HG03135 (cell line): Measurements from ENCODE around the gene MAGEA8.
A peak's percentile ranks its signal among the peaks of the same experiment; 100 is the strongest.
"Not testable (repeated sequence)": the region's sequence is repeated elsewhere in the genome, so short reads cannot be mapped to it uniquely, and the experiment has no call there.

Experiments used
- ATAC-seq: cut with Tn5 transposase; IDR thresholded peaks from one replicate; pipeline ENCODE4 v1.9.1; 2021; ENCODE audit warnings: mild to moderate bottlenecking, moderate library complexity; ENCODE audit not compliant: unreplicated experiment

MAGEA8 gene

DNA sequence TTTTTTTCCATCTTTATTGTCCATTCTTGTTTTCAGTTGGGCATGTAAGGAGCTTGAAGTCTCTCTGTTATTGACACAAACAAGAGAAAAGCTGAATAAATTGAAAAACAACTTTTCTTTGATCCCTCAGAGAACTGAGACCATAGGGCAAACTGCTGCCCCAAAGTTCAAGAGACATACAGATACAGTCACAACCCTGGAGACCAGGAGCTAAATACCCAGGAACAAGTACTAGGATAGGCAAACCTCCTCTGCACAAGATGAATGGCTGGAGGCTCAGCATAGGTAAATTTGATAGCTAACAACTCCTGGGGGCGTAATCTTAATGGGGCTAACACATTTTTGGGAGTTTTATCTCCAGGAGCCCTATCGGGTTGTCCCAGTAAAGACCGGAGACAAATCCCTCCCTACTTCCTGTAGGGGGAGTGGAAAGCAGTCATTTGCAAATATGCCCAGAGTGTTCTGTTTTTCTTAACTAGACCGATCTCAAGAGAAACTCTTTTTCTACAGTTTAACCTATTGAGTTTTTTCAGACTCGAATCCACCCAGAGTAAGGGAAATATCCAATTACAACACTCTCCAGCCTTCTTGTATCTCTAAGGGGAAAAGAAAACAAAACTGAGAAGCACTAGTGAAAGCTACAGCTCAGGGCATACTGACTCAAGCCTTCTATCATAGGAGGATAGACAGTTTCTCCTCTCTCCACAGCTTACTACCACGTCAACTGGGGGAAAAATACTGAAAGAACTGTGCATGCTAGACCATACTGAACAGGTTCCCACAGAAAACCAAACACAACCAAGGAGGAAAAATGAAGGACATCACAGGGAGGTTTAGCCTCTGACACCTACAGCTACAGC is 23.1 kb downstream of the MAGEA8 start:
- peak; percentile 85 for ATAC-seq

DNA sequence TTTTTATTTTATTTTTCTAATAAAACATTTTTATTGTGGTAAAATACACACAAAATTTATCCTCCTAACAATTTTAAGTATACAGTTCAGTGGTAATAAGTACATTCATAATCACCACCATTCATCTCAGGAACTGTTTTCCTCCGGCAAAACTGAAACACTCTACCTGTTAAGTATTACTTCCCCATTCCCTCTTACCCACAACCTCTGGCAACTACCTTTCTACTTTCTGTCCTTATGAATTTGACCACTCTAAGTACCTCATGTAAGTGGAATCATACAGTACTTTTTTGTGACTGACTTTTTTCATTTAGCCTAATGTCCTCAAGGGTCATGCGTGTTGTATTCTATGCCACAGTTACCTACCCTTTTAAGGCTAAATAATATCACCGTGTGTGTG is 27.3 kb downstream of the MAGEA8 start:
- ATAC-seq, result peak; percentile 45

DNA sequence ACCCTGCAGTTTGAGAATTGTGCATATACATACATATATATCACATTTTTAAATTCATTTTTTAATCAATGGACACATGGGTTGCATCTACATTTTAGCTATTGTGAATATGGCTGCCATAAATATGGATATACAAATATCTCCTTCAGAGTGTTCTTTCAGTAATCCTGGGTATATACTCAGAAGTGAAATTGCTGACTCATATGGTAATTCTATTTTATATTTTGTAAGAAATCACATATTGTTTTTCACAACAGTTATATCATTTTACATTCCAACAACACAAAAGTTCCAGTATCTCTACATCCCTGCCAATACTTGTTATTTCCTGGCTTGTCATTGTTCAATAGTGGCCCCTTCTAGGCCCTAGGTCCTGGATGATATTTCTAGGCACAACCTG is 27.7 kb downstream of the MAGEA8 start:
- ATAC-seq, result no peak

DNA sequence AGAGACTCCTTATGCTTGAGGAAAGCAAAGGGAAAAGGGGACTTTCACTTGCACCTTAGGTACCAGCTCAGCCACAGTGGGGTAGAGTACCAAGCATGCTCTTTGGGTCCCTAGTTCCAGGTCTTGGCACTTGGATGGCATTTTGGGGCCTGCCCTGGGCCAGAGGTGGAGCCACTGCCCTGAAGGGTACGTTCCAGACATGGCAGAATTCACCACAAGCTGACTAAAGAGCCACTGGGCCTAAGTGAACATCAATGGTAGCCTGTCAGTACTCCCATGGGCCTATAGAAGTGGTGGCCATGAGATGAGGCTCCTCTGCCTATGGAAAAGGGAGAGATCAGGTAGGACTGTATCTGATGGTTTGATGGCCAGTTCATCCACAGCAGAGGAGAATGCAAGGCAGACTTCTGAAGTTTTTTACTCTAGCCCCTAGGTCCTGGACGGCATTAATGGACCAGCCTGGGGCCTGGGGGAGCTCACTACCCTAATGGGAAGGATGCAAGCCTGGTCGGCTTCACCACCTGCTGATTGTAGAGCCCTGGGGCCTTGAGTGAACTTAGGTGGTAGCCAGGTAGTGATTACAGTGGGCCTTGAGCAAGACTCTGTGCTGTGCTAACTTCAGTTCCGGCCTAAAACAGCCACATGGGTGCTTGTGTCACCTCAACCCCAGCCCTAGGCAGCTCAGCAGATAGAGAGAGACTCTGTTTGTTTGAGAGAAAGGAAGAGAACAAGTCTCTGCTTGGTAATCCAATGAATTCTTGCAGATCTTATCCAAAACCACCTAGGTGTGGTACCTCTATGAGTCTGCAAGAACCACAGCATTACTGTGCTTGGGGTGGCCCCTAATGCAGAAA is 28.6 kb downstream of the MAGEA8 start:
- peak; percentile 43 for ATAC-seq

DNA sequence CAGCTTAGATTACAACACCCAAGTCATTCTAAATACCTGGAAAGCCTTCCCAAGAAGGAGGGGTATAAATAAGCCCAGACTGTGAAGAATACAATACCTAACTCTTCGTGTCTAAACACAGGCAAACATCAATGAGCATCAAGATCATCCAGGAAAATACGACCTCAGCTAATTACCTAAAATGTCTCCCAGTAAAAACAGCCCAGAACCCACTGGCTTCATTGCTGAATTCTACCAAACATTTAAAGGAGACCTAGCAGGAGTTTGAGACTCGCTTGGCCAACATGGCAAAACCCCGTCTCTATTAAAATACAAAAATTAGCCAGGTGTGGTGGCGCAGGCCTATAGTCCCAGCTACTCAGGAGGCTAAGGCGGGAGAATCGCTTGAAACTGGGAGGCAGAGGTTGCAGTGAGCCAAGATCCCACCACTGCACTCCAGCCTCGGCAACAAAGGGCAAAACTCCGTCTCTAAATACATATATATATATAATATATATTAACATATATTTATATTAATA is 29.3 kb downstream of the MAGEA8 start:
- ATAC-seq, result peak; percentile 25

DNA sequence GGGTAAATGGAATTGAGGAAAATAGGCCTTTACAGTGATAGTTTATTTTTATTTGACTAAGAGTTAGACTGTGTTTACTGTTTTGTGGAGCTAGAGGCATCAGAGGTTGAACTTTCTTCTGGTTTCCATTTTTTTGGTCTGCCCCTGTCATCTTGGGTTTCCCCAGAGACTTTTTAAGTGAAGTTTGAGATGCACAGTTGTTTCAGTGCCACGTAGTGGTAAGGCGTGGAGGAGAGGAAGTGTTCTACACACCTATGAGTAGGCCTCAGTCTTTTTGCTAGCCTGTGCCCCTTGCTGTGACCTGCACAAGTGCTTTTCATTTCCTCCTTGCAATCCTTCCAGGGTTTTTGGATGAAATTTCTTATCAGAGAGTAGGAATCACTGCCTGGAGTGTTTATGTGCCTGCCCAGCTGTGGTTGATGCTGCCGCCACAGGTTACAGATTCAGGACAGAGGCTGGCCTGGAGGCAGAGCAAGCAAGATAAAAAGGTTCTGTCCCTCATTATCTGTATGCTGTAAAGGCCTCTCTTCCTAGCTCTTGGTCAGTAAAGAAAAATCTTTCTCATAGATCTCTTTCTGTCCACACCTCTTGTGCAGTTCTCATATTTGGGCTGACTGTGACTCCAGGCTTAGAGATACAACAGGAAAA is 35.9 kb downstream of the MAGEA8 start:
- peak; percentile 83 for ATAC-seq

DNA sequence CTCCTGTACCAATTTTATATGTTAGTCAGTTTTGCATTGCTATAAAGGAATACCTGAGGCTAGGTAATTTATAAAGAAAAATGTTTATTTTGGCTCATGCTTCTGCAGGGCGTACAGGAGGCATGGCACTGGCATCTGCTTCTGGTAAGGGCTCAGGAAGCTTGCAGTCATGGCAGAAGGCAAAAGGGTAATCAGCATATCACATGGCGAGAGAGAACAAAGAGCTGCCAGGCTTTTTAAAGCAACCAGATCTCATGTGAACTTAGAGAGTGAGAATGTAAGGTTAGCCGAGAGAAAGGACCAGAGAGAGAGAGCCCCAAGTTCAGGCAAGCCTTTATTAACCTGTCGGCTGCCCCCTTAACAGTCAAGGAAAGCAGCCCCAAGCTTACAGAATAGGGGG is 42.9 kb downstream of the MAGEA8 start:
- ATAC-seq, result not testable (repeated sequence)

DNA sequence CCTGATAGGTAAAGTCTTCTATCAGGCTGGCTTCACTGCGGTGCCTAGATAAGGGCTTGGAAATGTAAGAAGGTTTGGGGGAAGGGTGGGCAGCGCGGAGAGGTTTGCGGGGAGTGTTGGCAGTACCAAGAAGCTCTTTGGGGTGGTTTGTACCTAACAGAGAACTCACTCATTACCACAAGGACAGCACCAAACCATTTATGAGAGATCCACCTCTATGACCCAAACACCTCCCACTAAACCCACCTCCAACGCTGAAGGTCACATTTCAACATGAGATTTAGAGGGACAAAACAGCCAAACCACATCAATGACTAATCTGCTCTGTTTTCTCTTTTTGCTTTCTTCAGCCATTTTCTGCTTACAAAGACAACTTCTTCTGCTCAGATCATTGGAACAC is 43.5 kb downstream of the MAGEA8 start:
- not testable (repeated sequence) for ATAC-seq

DNA sequence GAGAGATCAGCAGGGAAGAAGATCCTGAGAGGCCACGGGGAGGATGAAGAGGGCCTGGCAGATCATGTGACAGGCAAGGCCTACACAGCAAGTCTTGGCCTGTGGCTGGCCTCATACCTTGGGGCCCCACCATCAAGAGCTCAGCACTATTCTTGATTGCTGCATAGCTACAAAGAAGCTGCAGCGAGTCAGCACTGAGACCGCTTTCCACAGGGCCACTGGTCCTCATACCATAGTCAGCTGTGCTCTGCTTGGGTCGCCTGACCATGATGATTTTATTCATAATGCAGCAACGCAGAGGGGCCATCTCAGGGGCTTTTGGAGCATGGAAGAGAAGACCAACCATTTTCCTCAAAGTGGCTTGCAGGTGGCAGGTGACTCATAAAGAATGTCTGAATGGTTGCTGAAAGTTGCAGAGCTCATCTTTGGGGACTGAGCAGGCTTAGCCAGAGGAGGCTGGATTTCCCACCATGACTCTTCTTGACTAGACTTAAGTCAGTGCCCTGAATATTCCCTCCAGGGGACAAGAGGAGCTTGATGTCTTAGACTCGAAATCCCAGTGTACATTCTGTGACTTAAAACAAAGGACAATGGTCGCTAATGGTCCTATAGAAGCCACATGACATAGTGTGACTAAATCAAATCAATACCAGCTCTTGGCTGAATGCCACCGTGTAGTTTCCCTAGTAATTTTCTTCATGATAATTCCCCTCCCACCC is 46.4 kb downstream of the MAGEA8 start:
- ATAC-seq, result not testable (repeated sequence)

DNA sequence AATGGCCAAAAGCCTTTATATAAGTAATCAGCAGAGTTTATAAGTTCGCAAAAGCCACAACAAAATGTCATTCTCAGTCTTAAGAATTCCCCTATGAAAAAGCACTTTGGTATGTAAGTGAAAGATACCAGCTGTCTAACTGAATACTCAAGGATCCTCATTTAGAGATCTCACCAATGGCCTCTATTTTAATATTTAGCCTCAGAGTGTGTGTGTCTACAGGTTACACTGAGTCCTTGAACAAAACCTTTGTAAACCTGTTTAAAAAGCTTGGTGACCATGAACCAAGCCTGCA is 46.9 kb downstream of the MAGEA8 start:
- ATAC-seq, result not testable (repeated sequence)

DNA sequence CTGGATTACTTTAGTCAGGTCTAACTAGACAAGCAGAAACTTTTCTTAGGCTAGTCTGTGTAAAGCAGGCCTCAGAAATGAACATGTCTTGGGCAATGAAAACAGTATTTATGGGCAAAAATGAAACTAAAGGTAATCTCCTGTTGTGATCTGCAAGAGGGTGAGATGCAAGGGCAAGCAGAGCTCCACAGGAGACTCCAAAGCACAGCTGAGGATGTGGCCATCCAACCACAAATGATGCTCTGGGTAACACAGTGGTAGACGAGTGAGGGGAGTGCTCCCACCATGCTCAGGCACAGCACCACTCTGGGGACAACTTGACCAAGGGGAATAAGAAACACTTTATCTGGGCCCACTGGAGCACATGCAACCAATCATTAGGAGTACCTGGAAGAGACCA is 47.7 kb downstream of the MAGEA8 start:
- not testable (repeated sequence) for ATAC-seq

DNA sequence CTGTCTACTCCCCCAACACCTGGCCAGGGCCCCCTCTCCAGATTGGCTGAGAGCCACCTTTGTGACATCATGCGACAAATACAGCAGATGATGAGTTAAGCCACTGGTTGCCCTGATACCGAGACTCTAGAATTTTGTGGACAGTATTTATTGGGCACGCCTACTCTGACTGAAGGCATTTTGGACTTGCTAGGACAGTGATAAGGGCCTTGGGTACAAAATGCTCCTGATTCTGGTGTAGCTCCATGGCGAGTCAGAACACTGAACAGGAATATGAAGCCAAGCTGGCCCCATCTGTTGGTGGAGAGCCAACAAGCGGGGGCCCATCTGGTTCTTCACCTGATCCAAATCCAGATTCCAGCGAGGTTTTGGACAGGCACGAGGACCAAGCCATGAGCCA is 48.4 kb downstream of the MAGEA8 start, which contains the start of gene HSFX4:
HSFX4 (plus strand) TSS at position 174 of the 400 bp plus-strand sequence; CDS start at position 246, 72 bp downstream.
- ATAC-seq, result not testable (repeated sequence)

DNA sequence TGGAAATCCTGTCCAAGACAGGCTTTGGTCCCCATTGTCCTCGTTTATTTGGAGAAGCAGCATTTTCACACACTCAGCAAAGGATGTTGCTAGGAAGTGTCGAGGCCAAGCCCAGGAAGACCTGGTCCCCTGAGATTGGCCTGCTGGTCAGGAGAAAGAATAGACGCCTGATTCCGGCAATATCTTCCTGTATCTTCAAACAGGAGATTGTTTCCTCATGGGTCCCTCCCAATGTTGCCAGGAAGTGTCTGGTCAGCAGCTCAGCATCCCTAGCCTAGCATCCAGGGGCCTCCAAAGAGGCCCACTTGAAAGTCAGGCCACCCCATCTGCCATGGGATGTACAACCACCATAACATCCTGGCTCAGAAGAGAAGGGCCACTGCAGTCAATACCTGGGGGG is 50.4 kb downstream of the MAGEA8 start:
- not testable (repeated sequence) for ATAC-seq

DNA sequence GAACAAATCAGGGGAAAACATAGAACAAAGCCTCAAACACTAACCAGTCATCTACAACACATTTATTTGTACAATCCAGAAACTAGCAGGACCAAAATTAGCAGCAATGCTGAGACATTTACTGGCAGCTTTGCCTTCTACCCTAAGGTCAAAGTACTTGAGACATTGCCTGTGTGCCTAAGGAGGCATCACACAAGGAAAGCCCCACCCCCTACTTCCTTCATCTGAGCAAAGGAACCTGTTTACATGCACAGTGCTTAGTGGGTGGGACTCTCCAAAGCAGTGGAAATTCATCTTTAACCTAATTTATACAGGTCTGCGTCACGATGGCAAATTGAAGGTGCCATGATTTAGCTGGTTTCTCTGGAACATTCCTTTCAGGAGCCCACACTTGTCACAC is 51.2 kb downstream of the MAGEA8 start:
- ATAC-seq, result not testable (repeated sequence)

DNA sequence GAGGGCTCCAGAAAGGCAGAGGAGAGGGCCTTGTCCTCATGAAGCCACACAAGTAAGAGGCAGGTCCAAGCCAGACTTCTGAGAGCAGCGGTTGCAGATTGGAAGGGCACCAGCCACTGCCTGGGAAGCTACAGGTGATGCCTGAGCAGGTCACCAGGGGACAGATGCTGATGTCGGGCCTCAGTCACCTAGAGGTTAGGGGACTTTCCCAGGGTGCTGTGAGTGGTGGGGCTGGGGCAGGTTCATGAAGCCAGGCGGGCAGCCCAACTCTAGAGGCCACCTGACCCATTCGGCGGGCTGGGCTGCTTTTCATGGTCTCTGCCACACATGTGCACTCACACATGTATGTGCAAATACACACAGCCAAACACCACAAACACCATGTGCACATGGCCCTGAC is 52.0 kb downstream of the MAGEA8 start:
- not testable (repeated sequence) for ATAC-seq

DNA sequence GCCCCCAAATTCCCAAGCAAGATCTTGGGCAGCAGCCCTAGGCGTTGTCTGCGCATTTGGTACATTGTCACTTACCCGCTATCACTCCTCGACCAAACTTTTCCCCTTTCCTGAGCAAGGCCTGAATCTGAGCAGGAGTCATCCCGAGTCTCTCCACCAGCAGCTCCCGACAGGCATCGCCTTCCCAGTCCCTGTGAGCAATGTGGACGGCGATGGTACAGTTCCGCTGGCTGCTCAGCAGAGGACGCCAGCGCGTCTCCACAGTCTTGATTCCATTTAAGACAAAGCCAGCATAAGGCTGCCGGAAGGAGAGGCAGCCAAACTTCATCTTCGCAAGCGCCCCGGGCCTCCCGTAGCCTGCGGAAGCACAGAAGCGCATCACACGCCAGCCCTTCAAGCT is 52.6 kb downstream of the MAGEA8 start:
- not testable (repeated sequence) for ATAC-seq
